K562 (cell line): ENCODE measurements around the gene EPX. TPM values are rescaled to one million over a fixed set of nuclear protein-coding genes. Genes with fewer than 3 reads are reported as not detected.
A peak's percentile ranks its signal among the peaks of the same experiment; 100 is the strongest.

Experiments used
- BRF1 ChIP-seq: IDR thresholded peaks from 3 replicates; pipeline ENCODE4 v1.6.1; 2011; ENCODE audit warnings: borderline replicate concordance, mild to moderate bottlenecking; ENCODE audit not compliant: insufficient read length; ENCODE audit errors: extremely low read depth
- CCNT2 ChIP-seq: IDR thresholded peaks from 2 replicates; pipeline ENCODE4 v1.6.1; 2011; ENCODE audit warnings: borderline replicate concordance, low read depth, mild to moderate bottlenecking, moderate library complexity, mixed read lengths, low read length; ENCODE audit not compliant: insufficient read length; ENCODE audit errors: extremely low read depth
- KAT8 ChIP-seq: fragments of 450-650 bp; IDR thresholded peaks from 2 replicates; pipeline ENCODE4 v1.6.1; 2016; ENCODE audit warnings: low read depth, mild to moderate bottlenecking
- MAFG ChIP-seq: fragments of 450-650 bp; conservative IDR thresholded peaks from 2 replicates; pipeline ENCODE4 v1.6.1; 2016; ENCODE audit warnings: missing genetic modification characterization, missing compliant biosample characterization
- PHF20 ChIP-seq: fragments of 450-650 bp; IDR thresholded peaks from 2 replicates; pipeline ENCODE4 v1.6.1; 2018; ENCODE audit not compliant: partially characterized antibody
- REST ChIP-seq, 2 experiments: fragments of 450-650 bp; formaldehyde crosslinking in 1 of 2; IDR thresholded peaks; 2 replicates each; pipeline versions ENCODE4 v1.4.0 to v1.6.1; 2014 to 2020; ENCODE audit warnings: mild to moderate bottlenecking in 2 of 2, borderline replicate concordance in 1 of 2, low read depth in 1 of 2
- SPI1 ChIP-seq: IDR thresholded peaks from 2 replicates; pipeline ENCODE4 v1.6.1; 2011; ENCODE audit warnings: low read depth, low read length, control low read depth, borderline replicate concordance
- ZBTB33 ChIP-seq: sonication (generic); formaldehyde crosslinking; IDR thresholded peaks from 2 replicates; pipeline ENCODE4 v1.8.1; 2023; ENCODE audit warnings: mild to moderate bottlenecking, missing genetic modification reagents
- ZNF280B ChIP-seq: fragments of 250-450 bp; sonication (Bioruptor Pico); IDR thresholded peaks from 2 replicates; pipeline ENCODE4 v1.5.1; 2021; ENCODE audit warnings: mild to moderate bottlenecking
- ZNF592 ChIP-seq: fragments of 450-650 bp; IDR thresholded peaks from 2 replicates; pipeline ENCODE4 v1.6.1; 2017; ENCODE audit warnings: antibody characterized with exemption, mild to moderate bottlenecking
- polyA plus RNA-seq, 8 experiments: library from polyadenylated mRNA; depleted of rRNA in 4 of 8; stranded (reverse) in 5 of 8; unstranded in 3 of 8; fragments of >200 nt; fragmentation: Nextera tagmentation in 2 of 8; fragmentation: Illumina TruSeq in 1 of 8; extraction: Ambion mirVana in 2 of 8; extraction: Trizol in 1 of 8; gene quantifications; 2 replicates each; pipeline versions ENCODE4 v1.2.1 to v1.2.3, GENCODE V29; 2011 to 2014; ENCODE audit warnings: inconsistent platforms in 1 of 8, missing spikeins in 1 of 8
- total RNA-seq, 7 experiments: library from RNA; depleted of rRNA in 6 of 7; stranded (reverse); fragments of >200 nt in 6 of 7; fragmentation: Illumina TruSeq in 2 of 7; extraction: Trizol in 2 of 7; gene quantifications; 2 replicates each; pipeline versions ENCODE4 v1.2.1 to v1.2.3, GENCODE V29; 2011 to 2021; ENCODE audit warnings: low replicate concordance in 1 of 7

The EPX gene
- total and polyA plus RNA-seq, 9 of the 15 experiments (the other 6 are each of a cell fraction or from before 2014, with no cell fraction given) = 0.07 to 0.33 (median 0.19) TPM; not detected in 3

GRCh38 chr17:58184308-58184985 is 8.1 kb upstream of the EPX start (continued):
- TF ChIP-seq REST (IDR thresholded peaks at IDR 0.05; ENCODE audit: borderline replicate concordance) (0 out of 2 replicates have a peak, but pooled peaks have one; percentile 9), REST (CRISPR knock-in tag; IDR thresholded peaks at IDR 0.05; ENCODE audit: low read depth) (peak; percentile 12; the same call in 1 of the 2 replicates), ZNF592 (no peak), MAFG (peak; percentile 60), ZNF280B (CRISPR knock-in tag) (no peak), PHF20 (no peak), CCNT2 (no peak), KAT8 (no peak), SPI1 (no peak), ZBTB33 (CRISPR knock-in tag) (no peak), BRF1 (no peak)
